Activated T-helper 2 cell treated with anti-CD3 and anti-CD28 coated beads, Interferon-gamma antibody, Interleukin-2, Interleukin-4, amounts not matched to agents 10 μg/mL and 5 μg/mL and 100 μg/mL, durations not matched to agents 14 hours and 24 hours and 36 hours (primary cell): ENCODE measurements around the gene WAC. TPM values are rescaled to one million over a fixed set of nuclear protein-coding genes. Genes with fewer than 3 reads are reported as not detected.
"Not testable (repeated sequence)": the region's sequence is repeated elsewhere in the genome, so short reads cannot be mapped to it uniquely, and the experiment has no call there.

Experiments used
- DNase-seq: peaks from one replicate; pipeline ENCODE4 v3.0.0; 2021; ENCODE audit warnings: low spot score
- H3K27ac Mint-ChIP-seq: one replicate; pipeline ENCODE4 v1.8.0; 2021; ENCODE audit warnings: mixed read lengths
- H3K27me3 Mint-ChIP-seq: one replicate; pipeline ENCODE4 v1.8.0; 2021; ENCODE audit warnings: low read depth, mixed read lengths
- H3K36me3 Mint-ChIP-seq: one replicate; pipeline ENCODE4 v1.8.0; 2021; ENCODE audit warnings: low read depth, mixed read lengths
- H3K4me1 Mint-ChIP-seq: one replicate; pipeline ENCODE4 v1.8.0; 2021; ENCODE audit warnings: low read depth, mixed read lengths
- H3K4me3 Mint-ChIP-seq: one replicate; pipeline ENCODE4 v1.8.0; 2021; ENCODE audit warnings: low read depth, mild to moderate bottlenecking, moderate library complexity, mixed read lengths
- H3K9me3 Mint-ChIP-seq: one replicate; pipeline ENCODE4 v1.8.0; 2021; ENCODE audit warnings: mixed read lengths
- intact Hi-C: fragments of 100-400 bp; cut with micrococcal nuclease; formaldehyde crosslinking; loops from one replicate; pipeline ENCODE4 v1.15.1; 2023
- total RNA-seq: library from RNA; stranded (reverse); gene quantifications from 2 replicates; pipeline ENCODE4 v1.2.3, GENCODE V29; 2022

The WAC gene
- total RNA-seq, 1 donor from 2014 or later: 126 TPM

GRCh38 chr10:28606568-28606967, 73.7 kb downstream of the WAC start:
- peaks cover 73% of the 10 kb centered on the region for H3K36me3 Mint-ChIP-seq
- H3K9me3 Mint-ChIP-seq: no peaks in the 10 kb centered on the region
- H3K27me3 Mint-ChIP-seq: no peaks in the 10 kb centered on the region
- H3K4me3 Mint-ChIP-seq: no peak overlapping the region
- no peak for DNase-seq
- H3K27ac Mint-ChIP-seq: peak overlapping the region; percentile 22
- H3K4me1 Mint-ChIP-seq: peaks cover 21% of the 10 kb centered on the region
- intact Hi-C loops: no loop called here

GRCh38 chr10:28609636-28610035, 76.7 kb downstream of the WAC start:
- Mint-ChIP-seq H3K4me1 (peaks cover 17% of the 10 kb centered on the region), H3K36me3 (peaks cover 78% of the 10 kb centered on the region)
- H3K27ac Mint-ChIP-seq, H3K9me3 Mint-ChIP-seq, DNase-seq, intact Hi-C loops, H3K27me3 Mint-ChIP-seq, H3K4me3 Mint-ChIP-seq: not testable (repeated sequence)

GRCh38 chr10:28612877-28613276, 80.0 kb downstream of the WAC start:
- H3K36me3 Mint-ChIP-seq: peaks cover 82% of the 10 kb centered on the region
- no peaks in the 10 kb centered on the region for H3K9me3 Mint-ChIP-seq
- no peak overlapping the region for H3K27ac Mint-ChIP-seq
- H3K4me3 Mint-ChIP-seq: no peak overlapping the region
- no peak for DNase-seq
- H3K27me3 Mint-ChIP-seq: no peaks in the 10 kb centered on the region
- peaks cover 9% of the 10 kb centered on the region for H3K4me1 Mint-ChIP-seq
- intact Hi-C loops: no loop called here

GRCh38 chr10:28616514-28616913, 83.6 kb downstream of the WAC start:
- Mint-ChIP-seq H3K4me1 (peaks cover 2% of the 10 kb centered on the region), H3K27ac (no peak overlapping the region), H3K9me3 (no peaks in the 10 kb centered on the region), H3K36me3 (peaks cover 71% of the 10 kb centered on the region), H3K27me3 (no peaks in the 10 kb centered on the region), H3K4me3 (no peak overlapping the region)
- intact Hi-C loops: no loop called here
- no peak for DNase-seq

GRCh38 chr10:28619455-28619854, 86.5 kb downstream of the WAC start:
- intact Hi-C loops: no loop called here
- DNase-seq: no peak

GRCh38 chr10:28620251-28620650, 87.3 kb downstream of the WAC start:
- H3K9me3 Mint-ChIP-seq: no peaks in the 10 kb centered on the region
- no peaks in the 10 kb centered on the region for H3K27me3 Mint-ChIP-seq
- H3K27ac Mint-ChIP-seq: no peak overlapping the region
- H3K4me1 Mint-ChIP-seq: peaks cover 2% of the 10 kb centered on the region
- H3K36me3 Mint-ChIP-seq: peaks cover 49% of the 10 kb centered on the region
- no peak for DNase-seq
- no peak overlapping the region for H3K4me3 Mint-ChIP-seq
- intact Hi-C loops: no loop called here

More at GRCh38 chr10:28619455-28619854, 86.5 kb downstream of the WAC start:
- Mint-ChIP-seq H3K9me3 (no peaks in the 10 kb centered on the region), H3K36me3 (peaks cover 57% of the 10 kb centered on the region), H3K4me3 (no peak overlapping the region), H3K4me1 (peaks cover 2% of the 10 kb centered on the region), H3K27me3 (no peaks in the 10 kb centered on the region), H3K27ac (no peak overlapping the region)

- H3K36me3 Mint-ChIP-seq: peaks cover 26% of the 10 kb centered on the region
- intact Hi-C loops: no loop called here
- no peak overlapping the region for H3K4me3 Mint-ChIP-seq
- no peaks in the 10 kb centered on the region for H3K27me3 Mint-ChIP-seq
- DNase-seq: no peak
- H3K9me3 Mint-ChIP-seq: no peaks in the 10 kb centered on the region
- peaks cover 5% of the 10 kb centered on the region for H3K4me1 Mint-ChIP-seq
- H3K27ac Mint-ChIP-seq: peak overlapping the region; percentile 29
Observed at GRCh38 chr10:28623483-28623882, 90.6 kb downstream of the WAC start.

- H3K27me3 Mint-ChIP-seq: no peaks in the 10 kb centered on the region
- H3K9me3 Mint-ChIP-seq: no peaks in the 10 kb centered on the region
- H3K4me1 Mint-ChIP-seq: peaks cover 5% of the 10 kb centered on the region
- DNase-seq: no peak
- no peak overlapping the region for H3K4me3 Mint-ChIP-seq
- intact Hi-C loops: no loop called here
- H3K36me3 Mint-ChIP-seq: peaks cover 21% of the 10 kb centered on the region
- no peak overlapping the region for H3K27ac Mint-ChIP-seq
Observed at GRCh38 chr10:28624351-28624750, 91.4 kb downstream of the WAC start.

GRCh38 chr10:28627102-28627501, 94.2 kb downstream of the WAC start:
- H3K9me3 Mint-ChIP-seq: no peaks in the 10 kb centered on the region
- intact Hi-C loops: no loop called here
- peaks cover 4% of the 10 kb centered on the region for H3K4me1 Mint-ChIP-seq
- H3K27me3 Mint-ChIP-seq: peaks cover 5% of the 10 kb centered on the region
- peaks cover 11% of the 10 kb centered on the region for H3K36me3 Mint-ChIP-seq
- no peak overlapping the region for H3K4me3 Mint-ChIP-seq
- DNase-seq: no peak
- no peak overlapping the region for H3K27ac Mint-ChIP-seq

GRCh38 chr10:28628184-28628893, 95.4 kb downstream of the WAC start:
- Mint-ChIP-seq H3K36me3 (peaks cover 3% of the 10 kb centered on the region), H3K4me3 (no peak overlapping the region), H3K4me1 (peaks cover 4% of the 10 kb centered on the region), H3K27ac (no peak overlapping the region), H3K9me3 (no peaks in the 10 kb centered on the region), H3K27me3 (peaks cover 5% of the 10 kb centered on the region)
- intact Hi-C loops: loop anchor here (1.0 kb wide), 1 partner anchor 676 kb away; no protein-coding TSS in a partner anchor
- peak; percentile 40 for DNase-seq

GRCh38 chr10:28631896-28632583, 99.1 kb downstream of the WAC start:
- Mint-ChIP-seq H3K36me3 (no peaks in the 10 kb centered on the region), H3K27me3 (peaks cover 5% of the 10 kb centered on the region), H3K9me3 (no peaks in the 10 kb centered on the region), H3K4me3 (no peak overlapping the region), H3K4me1 (peaks cover 4% of the 10 kb centered on the region), H3K27ac (no peak overlapping the region)
- intact Hi-C loops: no loop called here
- no peak for DNase-seq

GRCh38 chr10:28632584-28632945, 99.6 kb downstream of the WAC start:
- H3K36me3 Mint-ChIP-seq: no peaks in the 10 kb centered on the region
- no peak overlapping the region for H3K27ac Mint-ChIP-seq
- peaks cover 4% of the 10 kb centered on the region for H3K4me1 Mint-ChIP-seq
- DNase-seq: no peak
- no peaks in the 10 kb centered on the region for H3K9me3 Mint-ChIP-seq
- H3K4me3 Mint-ChIP-seq: no peak overlapping the region
- intact Hi-C loops: no loop called here
- peaks cover 5% of the 10 kb centered on the region for H3K27me3 Mint-ChIP-seq

GRCh38 chr10:28633750-28634149, 100.8 kb downstream of the WAC start:
- intact Hi-C loops: no loop called here
- Mint-ChIP-seq H3K36me3 (no peaks in the 10 kb centered on the region), H3K4me1 (no peaks in the 10 kb centered on the region), H3K4me3 (no peak overlapping the region), H3K9me3 (no peaks in the 10 kb centered on the region), H3K27me3 (peaks cover 5% of the 10 kb centered on the region), H3K27ac (no peak overlapping the region)
- no peak for DNase-seq
